ENCODE data around the gene RNASE11. TPM values are rescaled to one million over a fixed set of nuclear protein-coding genes. Genes with fewer than 3 reads are reported as not detected.

RNASE11 gene
- total RNA-seq, 1 experiment from 2014 or later: not detected

DNA sequence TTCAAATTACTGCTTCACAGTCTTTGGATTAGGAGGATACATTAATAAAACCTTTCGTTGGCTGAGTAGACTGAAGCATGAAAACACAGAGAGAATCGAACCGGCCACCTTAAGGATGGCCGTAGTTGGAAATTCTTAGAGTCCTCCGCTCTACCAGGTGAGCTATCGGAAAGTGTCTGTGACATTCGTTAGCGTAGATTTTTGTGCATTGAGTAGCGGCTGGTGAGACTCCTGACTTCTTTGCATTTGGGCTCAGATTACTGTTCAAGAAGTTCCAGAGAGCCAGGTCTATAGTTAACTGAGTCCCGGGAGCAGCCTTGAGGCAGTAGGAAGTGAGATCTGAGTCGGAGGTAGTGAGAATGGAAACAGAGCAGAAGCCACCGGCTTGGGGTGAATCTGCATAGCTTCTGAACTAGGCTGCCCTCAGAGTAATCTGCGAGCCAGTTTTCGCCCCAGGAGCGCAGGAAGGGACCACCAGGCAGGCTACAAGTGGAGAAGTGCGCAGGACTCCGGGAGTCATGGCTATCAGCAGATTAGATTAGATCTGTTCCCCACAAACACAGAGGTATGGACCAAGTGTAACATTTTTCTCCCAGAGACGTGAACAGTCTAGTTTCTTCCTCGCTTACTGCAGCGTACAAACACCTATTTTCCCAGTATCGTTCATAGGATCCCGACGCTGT, 42.7 kb upstream of the RNASE11 start:
- Histone ChIP-seq H2AFZ (ENCODE audit: low read length) (peak overlapping the region; percentile 70), H4K20me1 (ENCODE audit: low read length) (no peaks in the 10 kb centered on the region), H3K36me3 (ENCODE audit: low read depth, low read length) (no peaks in the 10 kb centered on the region), H3K27me3 (ENCODE audit: low read length) (no peaks in the 10 kb centered on the region), H3K27ac (ENCODE audit: low read length) (no peak overlapping the region), H3K79me2 (ENCODE audit: low read length) (no peaks in the 10 kb centered on the region), H3F3A (ENCODE audit: low read length, unreplicated experiment) (no peaks in the 10 kb centered on the region), H3K4me1 (ENCODE audit: insufficient read depth, low read length) (peaks cover 21% of the 10 kb centered on the region; the same call in 1 of the 2 replicates), H3K9me2 (replicated peaks; ENCODE audit: low read length) (no peaks in the 10 kb centered on the region), H3K9me3 (ENCODE audit: low read length) (no peaks in the 10 kb centered on the region), H3K9ac (ENCODE audit: low read length) (no peak overlapping the region; the same call in 1 of the 2 replicates), H3K4me2 (ENCODE audit: low read length) (peak overlapping the region; percentile 91), H3K4me3 (ENCODE audit: low read length) (peak overlapping the region; percentile 70)
- no TSS peak for BruUV-seq (replicated peaks)
- intact Hi-C loops (cut with micrococcal nuclease): loop anchor here (1.0 kb wide), 1 partner anchor 51 kb away; no protein-coding TSS in a partner anchor
- ATAC-seq: peak; percentile 45
- ChIA-PET POLR2A (ENCODE audit: unreplicated experiment) (interaction anchor here (0.6 kb wide), 1 partner anchor 52 kb away, joined by 3 read pairs; no protein-coding TSS in a partner anchor), CTCF (interaction anchor here (1.2 kb wide), 1 partner anchor 17 kb away, joined by 4 read pairs; no protein-coding TSS in a partner anchor)
- peak; percentile 85 for DNase-seq
- no peak for TF ChIP-seq EZH2 (IDR thresholded peaks at IDR 0.05; ENCODE audit: low read length, unreplicated experiment)

DNA sequence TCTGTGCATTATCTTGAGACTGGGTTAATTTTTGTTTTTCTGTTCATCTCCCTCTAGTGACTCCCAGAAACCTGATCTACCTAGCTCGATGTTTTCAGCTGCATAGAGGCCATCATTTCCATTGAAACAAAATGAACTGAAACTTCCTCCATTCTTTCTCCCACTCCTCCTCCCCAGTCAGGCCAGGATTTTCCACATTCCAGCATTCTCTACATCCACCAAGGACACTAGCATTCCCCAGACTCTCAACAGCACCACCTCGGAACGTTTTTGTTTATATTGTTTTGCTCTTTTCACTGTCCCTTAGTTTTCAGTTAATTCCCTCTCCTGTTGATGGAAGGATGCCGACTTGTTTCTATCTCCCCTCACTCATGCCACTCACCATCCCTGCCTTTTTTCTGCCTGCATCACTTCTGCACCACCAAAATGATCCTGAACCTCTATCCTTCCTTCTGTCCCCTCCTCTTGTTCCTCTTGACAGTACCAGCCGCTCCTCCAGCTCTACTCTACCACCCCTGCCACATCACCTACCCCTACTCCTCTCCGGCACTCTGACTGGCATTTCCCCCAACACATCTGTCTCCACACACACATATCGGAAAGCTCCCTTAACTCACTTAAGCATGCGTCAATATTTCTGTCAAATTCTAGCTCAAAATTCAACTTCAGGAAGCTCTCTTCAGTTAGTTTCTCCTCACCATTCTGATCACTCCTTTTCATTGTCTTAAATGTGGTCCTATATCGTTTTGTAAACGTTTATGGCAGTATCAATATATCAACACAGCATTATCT, 40.5 kb upstream of the RNASE11 start:
- H3K4me3 ChIP-seq (ENCODE audit: low read length): peak overlapping the region; percentile 22
- peaks cover 21% of the 10 kb centered on the region; the same call in 1 of the 2 replicates for H3K4me1 ChIP-seq (ENCODE audit: insufficient read depth, low read length)
- no peaks in the 10 kb centered on the region for H3K27me3 ChIP-seq (ENCODE audit: low read length)
- H3K27ac ChIP-seq (ENCODE audit: low read length): no peak overlapping the region
- H3K9ac ChIP-seq (ENCODE audit: low read length): no peak overlapping the region
- no peaks in the 10 kb centered on the region for H3K36me3 ChIP-seq (ENCODE audit: low read depth, low read length)
- no peaks in the 10 kb centered on the region for H4K20me1 ChIP-seq (ENCODE audit: low read length)
- no peaks in the 10 kb centered on the region for H3K79me2 ChIP-seq (ENCODE audit: low read length)
- no peak for TF ChIP-seq EZH2 (IDR thresholded peaks at IDR 0.05; ENCODE audit: low read length, unreplicated experiment)
- TF ChIP-seq EZH2phosphoT487 (IDR thresholded peaks at IDR 0.05; ENCODE audit: borderline replicate concordance, low read length): no peak
- TF ChIP-seq, protein P1, sequence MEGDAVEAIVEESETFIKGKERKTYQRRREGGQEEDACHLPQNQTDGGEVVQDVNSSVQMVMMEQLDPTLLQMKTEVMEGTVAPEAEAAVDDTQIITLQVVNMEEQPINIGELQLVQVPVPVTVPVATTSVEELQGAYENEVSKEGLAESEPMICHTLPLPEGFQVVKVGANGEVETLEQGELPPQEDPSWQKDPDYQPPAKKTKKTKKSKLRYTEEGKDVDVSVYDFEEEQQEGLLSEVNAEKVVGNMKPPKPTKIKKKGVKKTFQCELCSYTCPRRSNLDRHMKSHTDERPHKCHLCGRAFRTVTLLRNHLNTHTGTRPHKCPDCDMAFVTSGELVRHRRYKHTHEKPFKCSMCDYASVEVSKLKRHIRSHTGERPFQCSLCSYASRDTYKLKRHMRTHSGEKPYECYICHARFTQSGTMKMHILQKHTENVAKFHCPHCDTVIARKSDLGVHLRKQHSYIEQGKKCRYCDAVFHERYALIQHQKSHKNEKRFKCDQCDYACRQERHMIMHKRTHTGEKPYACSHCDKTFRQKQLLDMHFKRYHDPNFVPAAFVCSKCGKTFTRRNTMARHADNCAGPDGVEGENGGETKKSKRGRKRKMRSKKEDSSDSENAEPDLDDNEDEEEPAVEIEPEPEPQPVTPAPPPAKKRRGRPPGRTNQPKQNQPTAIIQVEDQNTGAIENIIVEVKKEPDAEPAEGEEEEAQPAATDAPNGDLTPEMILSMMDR (conservative IDR thresholded peaks at IDR 0.05; ENCODE audit: low read depth, low read length): no peak
- H2AFZ ChIP-seq (ENCODE audit: low read length): 0 out of 2 replicates have a peak overlapping the region, but pooled peaks have one; percentile 12
- ATAC-seq: no peak
- H3K9me3 ChIP-seq (ENCODE audit: low read length): no peaks in the 10 kb centered on the region
- no peaks in the 10 kb centered on the region for H3K9me2 ChIP-seq (replicated peaks; ENCODE audit: low read length)
- POLR2A ChIA-PET (ENCODE audit: unreplicated experiment): no interaction called here
- H3K4me2 ChIP-seq (ENCODE audit: low read length): peak overlapping the region; percentile 57
- BruUV-seq (replicated peaks): no TSS peak
- no peaks in the 10 kb centered on the region for H3F3A ChIP-seq (ENCODE audit: low read length, unreplicated experiment)
- DNase-seq: no peak
- CTCF ChIA-PET: interaction anchor here (0.7 kb wide), 1 partner anchor 18 kb away, joined by 3 read pairs; no protein-coding TSS in a partner anchor
- intact Hi-C loops (cut with micrococcal nuclease): no loop called here

DNA sequence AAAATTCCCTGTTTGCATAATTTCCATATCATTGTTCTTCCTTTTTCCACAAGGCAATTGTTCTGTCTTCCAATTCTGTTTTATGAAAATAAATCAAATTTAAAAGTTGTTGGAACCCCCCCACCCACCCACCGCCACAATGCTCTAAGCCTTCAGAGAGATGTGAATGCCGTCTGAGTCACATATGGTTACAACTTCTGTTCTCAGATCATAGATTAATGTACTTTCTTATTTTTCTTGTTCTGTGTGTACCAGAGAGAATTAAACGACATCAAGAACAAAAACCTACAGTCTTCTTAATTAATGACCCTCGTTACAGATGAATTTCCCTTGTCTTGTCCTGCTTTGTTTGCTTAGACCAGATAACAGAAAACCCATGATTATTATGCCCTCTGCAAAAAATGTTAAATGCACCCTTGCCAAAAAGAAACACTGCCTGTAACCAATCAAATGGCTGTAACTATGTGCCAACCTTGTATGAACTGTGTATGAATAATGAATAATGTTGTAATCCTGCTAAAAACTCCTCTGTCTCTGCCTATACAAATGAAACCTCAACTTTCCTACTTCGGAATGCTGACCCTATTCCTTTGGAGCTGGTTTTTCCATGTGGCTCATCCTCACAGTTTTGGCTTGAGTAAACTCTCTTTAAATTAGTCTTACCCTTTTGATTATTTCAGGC, 39.7 kb upstream of the RNASE11 start:
- Histone ChIP-seq H3F3A (ENCODE audit: low read length, unreplicated experiment) (no peaks in the 10 kb centered on the region), H3K4me3 (ENCODE audit: low read length) (peak overlapping the region; percentile 22), H3K9me2 (replicated peaks; ENCODE audit: low read length) (no peaks in the 10 kb centered on the region), H3K79me2 (ENCODE audit: low read length) (no peaks in the 10 kb centered on the region), H4K20me1 (ENCODE audit: low read length) (no peaks in the 10 kb centered on the region), H3K9ac (ENCODE audit: low read length) (no peak overlapping the region), H3K27ac (ENCODE audit: low read length) (no peak overlapping the region), H3K36me3 (ENCODE audit: low read depth, low read length) (no peaks in the 10 kb centered on the region), H3K4me2 (ENCODE audit: low read length) (peak overlapping the region; percentile 57), H2AFZ (ENCODE audit: low read length) (0 out of 2 replicates have a peak overlapping the region, but pooled peaks have one; percentile 12), H3K4me1 (ENCODE audit: insufficient read depth, low read length) (peaks cover 21% of the 10 kb centered on the region; the same call in 1 of the 2 replicates), H3K9me3 (ENCODE audit: low read length) (no peaks in the 10 kb centered on the region), H3K27me3 (ENCODE audit: low read length) (no peaks in the 10 kb centered on the region)
- POLR2A ChIA-PET (ENCODE audit: unreplicated experiment): no interaction called here
- intact Hi-C loops (cut with micrococcal nuclease): no loop called here
- ATAC-seq (no peak), DNase-seq (peak; percentile 46)
- CTCF ChIA-PET: interaction anchor here (0.7 kb wide), 1 partner anchor 17 kb away, joined by 3 read pairs; no protein-coding TSS in a partner anchor
- no TSS peak for BruUV-seq (replicated peaks)
- TF ChIP-seq, protein P1 (conservative IDR thresholded peaks at IDR 0.05; ENCODE audit: low read depth, low read length): no peak
- no peak for TF ChIP-seq EZH2 (IDR thresholded peaks at IDR 0.05; ENCODE audit: low read length, unreplicated experiment)
- TF ChIP-seq EZH2phosphoT487 (IDR thresholded peaks at IDR 0.05; ENCODE audit: borderline replicate concordance, low read length): no peak
